Stomach smooth muscle (tissue), 2 donors: ENCODE data around the gene ZBTB34.
A peak's percentile ranks its signal among the peaks of the same experiment; 100 is the strongest.
"Not testable (repeated sequence)": the region's sequence is repeated elsewhere in the genome, so short reads cannot be mapped to it uniquely, and the experiment has no call there.

Experiments
- H3K27ac ChIP-seq: one replicate; pipeline ENCODE4 v1.7.0; 2013; ENCODE audit warnings: mild to moderate bottlenecking, low read length, inconsistent platforms
- H3K27me3 ChIP-seq, 2 donors: one replicate each; pipeline ENCODE4 v1.7.0; 2013; ENCODE audit warnings: low read length in 2 of 2; ENCODE audit not compliant: insufficient read depth in 2 of 2, control insufficient read depth in 1 of 2
- H3K36me3 ChIP-seq, 2 donors: one replicate each; pipeline ENCODE4 v1.7.0; 2013; ENCODE audit warnings: low read length in 2 of 2; ENCODE audit not compliant: control insufficient read depth in 2 of 2, insufficient read depth in 2 of 2
- H3K4me1 ChIP-seq: one replicate; pipeline ENCODE4 v1.7.0; 2013; ENCODE audit warnings: low read length; ENCODE audit not compliant: control insufficient read depth, insufficient read depth
- H3K4me3 ChIP-seq, 2 donors: one replicate each; pipeline ENCODE4 v1.7.0; 2013; ENCODE audit warnings: low read length in 2 of 2
- H3K9ac ChIP-seq, 2 donors: one replicate each; pipeline ENCODE4 v1.7.0; 2013; ENCODE audit warnings: low read length in 2 of 2, mild to moderate bottlenecking in 1 of 2
- H3K9me3 ChIP-seq, 2 donors: one replicate each; pipeline ENCODE4 v1.7.0; 2013; ENCODE audit warnings: low read length in 2 of 2; ENCODE audit not compliant: control insufficient read depth in 2 of 2
- donor health status: healthy.
- donor health status: Pancreatic carcinoma.

ZBTB34 gene

GRCh38 chr9:126860077-126860756, at the start of gene ZBTB34:
TSS of gene ZBTB34 (plus strand) at chr9:126860639. CDS start at chr9:126879400, 18,761 bp downstream.
- H3K27ac ChIP-seq, result peak within 1 kb of the TSS; percentile 74
- peaks cover 0 to 2% of the 10 kb centered on the region in 2 donors for H3K27me3 ChIP-seq
- no peaks in the 10 kb centered on the region for H3K9me3 ChIP-seq
- peaks cover 2 to 11% of the 10 kb centered on the region in 2 donors for H3K36me3 ChIP-seq
- H3K4me1 ChIP-seq, result peaks cover 18% of the 10 kb centered on the region
- H3K9ac ChIP-seq, result peak within 1 kb of the TSS; percentile 71 to 85
- H3K4me3 ChIP-seq, result peak within 1 kb of the TSS; percentile 75 to 88

GRCh38 chr9:126813072-126813471, 47.4 kb upstream of the ZBTB34 start:
- Histone ChIP-seq H3K27me3 (no peaks in the 10 kb centered on the region), H3K4me3 (no peak overlapping the region), H3K9ac (no peak overlapping the region), H3K4me1 (no peaks in the 10 kb centered on the region), H3K9me3 (no peaks in the 10 kb centered on the region), H3K36me3 (peaks cover 9 to 11% of the 10 kb centered on the region in 2 donors), H3K27ac (no peak overlapping the region)

GRCh38 chr9:126814091-126814490, 46.3 kb upstream of the ZBTB34 start:
- H3K9ac ChIP-seq, result no peak overlapping the region
- H3K9me3 ChIP-seq, result peaks cover 5 to 6% of the 10 kb centered on the region in 2 donors
- peaks cover 9 to 13% of the 10 kb centered on the region in 2 donors for H3K36me3 ChIP-seq
- no peak overlapping the region for H3K4me3 ChIP-seq
- H3K27me3 ChIP-seq, result no peaks in the 10 kb centered on the region
- no peaks in the 10 kb centered on the region for H3K4me1 ChIP-seq
- no peak overlapping the region for H3K27ac ChIP-seq

GRCh38 chr9:126817615-126818014, 42.8 kb upstream of the ZBTB34 start:
- not testable (repeated sequence) for H3K4me1 ChIP-seq, H3K27me3 ChIP-seq, H3K27ac ChIP-seq, H3K9ac ChIP-seq, H3K9me3 ChIP-seq, H3K4me3 ChIP-seq
- peaks cover 9 to 13% of the 10 kb centered on the region in 2 donors for H3K36me3 ChIP-seq

- Histone ChIP-seq H3K27ac (no peak overlapping the region), H3K4me1 (peaks cover 3% of the 10 kb centered on the region), H3K27me3 (no peaks in the 10 kb centered on the region), H3K4me3 (no peak overlapping the region), H3K9me3 (peaks cover 5 to 6% of the 10 kb centered on the region in 2 donors), H3K9ac (no peak overlapping the region), H3K36me3 (peaks cover 5 to 7% of the 10 kb centered on the region in 2 donors)
These were observed 42.0 kb upstream of the ZBTB34 start for GRCh38 chr9:126818482-126818881.

- Histone ChIP-seq H3K9ac (no peak overlapping the region), H3K27me3 (no peaks in the 10 kb centered on the region), H3K36me3 (peaks cover 7 to 8% of the 10 kb centered on the region in 2 donors), H3K4me3 (no peak overlapping the region), H3K9me3 (peaks cover 5 to 6% of the 10 kb centered on the region in 2 donors), H3K4me1 (peaks cover 3% of the 10 kb centered on the region), H3K27ac (no peak overlapping the region)
These were observed 41.0 kb upstream of the ZBTB34 start for GRCh38 chr9:126819482-126819881.

GRCh38 chr9:126822278-126822677, 38.2 kb upstream of the ZBTB34 start:
- no peak overlapping the region for H3K27ac ChIP-seq
- no peak overlapping the region for H3K9ac ChIP-seq
- peaks cover 5 to 6% of the 10 kb centered on the region in 2 donors for H3K9me3 ChIP-seq

GRCh38 chr9:126822873-126823272, 37.6 kb upstream of the ZBTB34 start:
- H3K4me3 ChIP-seq, result no peak overlapping the region
- no peak overlapping the region for H3K27ac ChIP-seq
- peaks cover 5 to 6% of the 10 kb centered on the region in 2 donors for H3K9me3 ChIP-seq
- peaks cover 8 to 12% of the 10 kb centered on the region in 2 donors for H3K36me3 ChIP-seq
- H3K9ac ChIP-seq, result no peak overlapping the region
- H3K4me1 ChIP-seq, result peaks cover 3% of the 10 kb centered on the region
- H3K27me3 ChIP-seq, result no peaks in the 10 kb centered on the region

More at GRCh38 chr9:126822278-126822677, 38.2 kb upstream of the ZBTB34 start:
- Histone ChIP-seq H3K27me3 (no peaks in the 10 kb centered on the region), H3K36me3 (peaks cover 6 to 10% of the 10 kb centered on the region in 2 donors), H3K4me3 (no peak overlapping the region), H3K4me1 (peaks cover 3% of the 10 kb centered on the region)

- not testable (repeated sequence) for H3K9me3 ChIP-seq, H3K36me3 ChIP-seq, H3K27me3 ChIP-seq, H3K4me1 ChIP-seq, H3K9ac ChIP-seq, H3K4me3 ChIP-seq, H3K27ac ChIP-seq
These were observed 36.4 kb upstream of the ZBTB34 start for GRCh38 chr9:126824052-126824451.

- Histone ChIP-seq H3K36me3 (peaks cover 4 to 6% of the 10 kb centered on the region in 2 donors), H3K27me3 (no peaks in the 10 kb centered on the region), H3K9ac (no peak overlapping the region), H3K9me3 (no peaks in the 10 kb centered on the region), H3K4me1 (peaks cover 3% of the 10 kb centered on the region), H3K4me3 (no peak overlapping the region), H3K27ac (no peak overlapping the region)
These were observed 33.2 kb upstream of the ZBTB34 start for GRCh38 chr9:126827227-126827626.

- no peak overlapping the region for H3K27ac ChIP-seq
- no peaks in the 10 kb centered on the region for H3K9me3 ChIP-seq
- H3K36me3 ChIP-seq, result peaks cover 20 to 22% of the 10 kb centered on the region in 2 donors
- no peak overlapping the region for H3K4me3 ChIP-seq
- H3K4me1 ChIP-seq, result no peaks in the 10 kb centered on the region
- H3K27me3 ChIP-seq, result no peaks in the 10 kb centered on the region
- H3K9ac ChIP-seq, result no peak overlapping the region
These were observed 31.4 kb upstream of the ZBTB34 start for GRCh38 chr9:126829035-126829434.
